ENCODE data around the gene ADAMTSL1.

Gene ADAMTSL1

GRCh38 chr9:18743971-18744370 lies 270.0 kb downstream of the ADAMTSL1 start:
- no peak for DNase-seq

DNA sequence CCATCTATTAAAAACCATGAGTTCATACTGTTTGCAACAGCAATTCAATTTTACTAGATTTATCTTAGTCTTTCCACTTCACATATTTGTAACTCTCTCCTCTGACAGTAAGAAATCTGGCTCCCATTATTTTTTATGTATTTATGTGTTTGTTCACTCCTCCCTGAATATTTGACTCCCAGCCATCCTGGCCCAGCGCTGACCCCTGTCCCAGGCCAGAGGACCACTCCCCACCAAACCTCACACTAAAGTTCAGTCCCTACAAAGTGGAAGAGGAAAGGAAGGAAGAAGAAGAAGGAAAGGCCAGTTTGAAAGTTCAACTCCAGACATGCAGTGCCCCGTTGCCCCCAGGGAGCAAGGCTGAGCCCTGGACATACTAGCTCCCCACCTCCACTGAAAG lies 271.8 kb downstream of the ADAMTSL1 start:
- no peak for DNase-seq

DNA sequence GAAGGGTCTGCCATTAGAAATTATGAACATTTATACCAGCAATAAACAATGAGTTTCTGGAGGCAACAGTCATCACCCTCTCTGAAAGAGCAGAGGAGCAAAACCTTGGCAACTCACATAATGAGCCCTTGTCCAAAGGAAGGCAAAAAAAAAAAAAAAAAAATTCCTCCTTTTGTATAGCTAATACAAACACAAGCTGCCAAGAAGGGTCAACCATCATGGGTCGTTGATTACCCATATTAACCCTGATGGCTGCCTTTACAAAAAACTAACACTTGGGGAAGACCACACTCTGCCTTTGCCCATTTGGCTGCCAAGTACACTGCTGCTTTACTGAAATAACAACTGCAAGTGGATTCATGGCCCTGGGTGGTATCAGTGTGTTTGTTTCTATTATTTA lies 272.7 kb downstream of the ADAMTSL1 start:
- no peak for DNase-seq

DNA sequence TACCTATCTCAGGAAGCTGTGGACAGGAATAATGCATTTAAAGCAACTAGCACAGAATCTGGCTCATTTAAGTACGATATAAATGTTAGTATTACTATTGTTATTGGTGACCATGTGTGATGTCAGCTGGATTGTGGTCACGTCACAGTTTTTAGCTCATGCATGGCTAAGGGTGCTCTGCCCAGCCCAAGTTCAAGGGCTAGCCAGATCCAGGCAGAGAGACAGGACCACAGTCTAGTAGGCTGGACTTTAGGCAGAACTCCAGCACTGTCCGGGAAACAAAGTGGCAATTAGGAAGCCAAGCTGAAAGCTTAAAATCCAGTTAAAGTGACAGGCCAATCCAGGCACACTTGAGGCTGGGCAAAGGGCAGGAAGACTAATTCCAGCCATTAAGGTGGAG lies 273.6 kb downstream of the ADAMTSL1 start:
- no peak for DNase-seq

DNA sequence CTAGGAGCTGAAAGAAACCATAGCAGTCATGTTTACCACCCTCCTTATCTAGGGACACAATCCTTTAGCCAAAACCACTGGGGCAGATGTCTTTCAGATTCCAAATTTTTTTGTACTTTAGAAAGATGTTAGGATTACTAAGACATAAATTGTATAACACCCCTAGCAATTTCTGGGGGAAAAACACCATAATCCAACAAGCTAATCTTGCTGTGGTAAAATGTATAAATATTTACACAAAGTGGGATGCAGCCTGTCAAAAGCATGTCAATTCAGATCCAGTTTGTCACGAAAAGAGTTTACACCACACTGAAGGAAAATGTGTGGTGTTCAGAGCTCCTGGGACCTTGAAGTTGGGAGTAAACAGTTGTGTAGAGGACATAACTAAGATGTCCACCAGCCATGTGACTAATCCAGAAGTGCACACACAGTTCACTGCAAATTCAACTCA lies 274.3 kb downstream of the ADAMTSL1 start:
- DNase-seq, result no peak

DNA sequence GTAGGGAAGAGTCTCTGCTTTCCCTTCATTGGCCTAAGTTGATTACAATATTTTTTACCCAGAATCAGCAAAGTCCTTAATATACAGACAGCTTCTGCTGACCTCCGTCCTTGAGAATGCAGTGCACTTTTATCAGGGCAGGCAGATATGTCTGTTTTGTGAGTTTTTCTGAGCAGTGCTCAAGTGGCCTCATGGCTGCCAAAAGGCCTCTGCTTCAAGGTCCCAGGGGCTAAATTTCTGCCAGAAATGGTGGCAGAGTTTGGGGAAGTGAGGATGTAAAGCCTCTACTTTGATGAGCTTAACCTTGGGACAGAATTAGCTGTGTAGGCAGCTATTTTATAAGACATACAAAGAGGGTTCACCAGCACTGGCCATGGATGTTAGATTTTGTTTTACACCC lies 275.8 kb downstream of the ADAMTSL1 start:
- no peak for DNase-seq

GRCh38 chr9:18753904-18754303 lies 280.0 kb downstream of the ADAMTSL1 start:
- DNase-seq, result no peak

DNA sequence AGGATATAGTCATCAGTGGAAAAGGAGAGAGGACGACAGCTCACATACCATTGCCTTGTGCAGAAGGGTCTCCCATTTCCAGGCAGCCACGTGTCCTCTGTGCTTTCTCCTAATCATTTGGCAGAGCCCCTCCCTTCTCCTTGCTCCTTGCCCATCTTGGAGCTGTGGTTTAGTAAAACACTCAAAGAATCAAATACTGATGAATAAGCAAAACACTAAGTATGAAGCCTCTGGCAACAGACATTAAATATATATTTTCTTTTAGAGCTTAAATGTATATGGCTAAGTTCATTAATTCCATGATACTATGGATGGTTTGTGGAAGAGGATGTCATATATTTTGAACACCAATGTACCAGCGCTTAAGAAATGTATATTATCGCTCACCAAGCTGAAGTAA lies 280.6 kb downstream of the ADAMTSL1 start:
- no peak for DNase-seq

- DNase-seq, result no peak
Measured at GRCh38 chr9:18755263-18755662, 281.3 kb downstream of the ADAMTSL1 start.

- DNase-seq, result no peak
Measured at GRCh38 chr9:18756712-18757125, 282.8 kb downstream of the ADAMTSL1 start.

DNA sequence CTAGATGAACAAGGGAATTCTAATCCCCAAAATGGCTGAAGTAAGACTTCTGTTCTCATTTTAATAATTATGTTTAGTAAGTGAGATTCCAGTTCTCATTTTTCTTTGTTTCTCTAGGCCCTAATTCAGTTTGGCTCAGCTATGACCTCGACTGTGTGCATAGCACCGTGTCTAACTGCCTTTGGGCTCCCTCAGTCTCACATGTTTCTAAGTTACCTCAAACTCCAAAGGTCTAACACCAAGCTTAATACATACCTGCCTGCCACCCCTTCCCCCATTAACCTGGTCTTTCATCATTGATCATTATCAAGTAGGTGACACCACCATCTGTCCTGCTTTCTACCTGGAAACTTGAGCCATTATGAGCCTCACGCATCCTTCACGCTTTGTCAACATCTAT lies 285.9 kb downstream of the ADAMTSL1 start:
- no peak for DNase-seq

DNA sequence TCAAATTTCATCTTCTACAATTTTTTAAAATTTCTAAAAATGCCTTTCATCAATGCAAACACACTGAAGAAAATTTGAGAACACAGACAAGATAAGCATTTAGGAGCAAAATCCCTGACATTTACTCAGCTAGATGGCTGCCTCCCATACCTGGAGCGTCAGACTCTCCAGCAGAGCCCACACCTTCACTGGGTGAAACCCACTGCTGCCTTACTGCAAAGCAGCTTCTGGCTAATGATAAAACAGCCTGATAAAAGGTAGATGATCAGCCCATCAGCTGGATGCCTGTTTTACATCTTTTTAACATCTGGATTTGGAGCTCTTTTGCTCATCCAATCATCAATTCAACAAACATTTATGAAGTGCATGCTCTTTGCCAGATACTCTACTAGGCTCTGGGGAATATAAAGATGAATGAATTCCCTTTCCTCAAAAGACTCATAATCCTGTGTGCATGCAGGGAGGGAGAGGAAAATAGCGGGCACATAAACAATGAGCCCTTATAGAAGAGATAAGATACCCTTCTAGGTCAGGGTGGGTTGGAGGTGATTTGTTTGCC lies 287.9 kb downstream of the ADAMTSL1 start:
- DNase-seq, result no peak

GRCh38 chr9:18766989-18767550 lies 293.1 kb downstream of the ADAMTSL1 start:
- DNase-seq, result no peak

- no peak for DNase-seq
Measured at GRCh38 chr9:18768951-18769622, 295.1 kb downstream of the ADAMTSL1 start.

- DNase-seq, result no peak
Measured at GRCh38 chr9:18770131-18770908, 296.4 kb downstream of the ADAMTSL1 start.

DNA sequence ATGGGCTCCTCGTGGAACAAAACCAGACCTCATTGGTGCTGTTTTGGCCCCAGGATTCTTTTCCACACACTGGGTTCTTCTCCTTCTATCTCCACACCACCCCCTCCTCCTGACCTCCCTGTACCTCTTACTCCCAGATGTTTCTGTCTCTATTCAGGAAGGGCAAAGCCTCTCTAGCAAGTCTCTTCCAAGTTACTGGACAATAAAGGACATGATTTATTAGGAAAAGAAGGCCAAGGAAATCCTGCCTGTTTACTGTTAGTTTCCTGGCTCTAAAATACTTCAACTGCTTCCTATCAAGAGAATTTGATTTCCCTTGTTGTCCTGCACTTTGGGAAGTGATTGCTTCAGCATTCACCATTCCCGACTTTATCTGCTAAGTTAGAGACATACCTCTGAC lies 297.1 kb downstream of the ADAMTSL1 start:
- no peak for DNase-seq

- DNase-seq, result no peak
Measured at GRCh38 chr9:18771763-18772162, 297.8 kb downstream of the ADAMTSL1 start.

- no peak for DNase-seq
Measured at GRCh38 chr9:18775241-18775640, 301.3 kb downstream of the ADAMTSL1 start.

DNA sequence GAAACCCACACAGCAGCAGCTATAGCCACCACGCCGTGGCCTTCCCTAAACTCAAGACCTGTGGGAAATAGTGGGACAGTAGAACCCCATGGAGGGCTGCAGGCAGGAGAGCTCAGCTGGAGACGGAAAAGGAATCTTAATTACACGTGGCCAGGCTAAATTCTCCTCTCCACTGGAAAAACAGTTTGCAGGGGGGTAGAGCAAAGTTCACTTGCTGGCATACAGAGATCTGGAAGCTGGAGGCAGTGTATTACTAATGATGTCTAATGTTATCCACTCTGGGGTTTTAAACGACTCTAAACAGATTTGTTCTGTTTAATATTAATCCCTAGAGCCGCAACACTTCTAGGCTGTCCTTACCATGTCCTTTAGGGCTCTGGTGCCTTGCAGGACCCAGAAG lies 302.0 kb downstream of the ADAMTSL1 start:
- DNase-seq, result no peak

DNA sequence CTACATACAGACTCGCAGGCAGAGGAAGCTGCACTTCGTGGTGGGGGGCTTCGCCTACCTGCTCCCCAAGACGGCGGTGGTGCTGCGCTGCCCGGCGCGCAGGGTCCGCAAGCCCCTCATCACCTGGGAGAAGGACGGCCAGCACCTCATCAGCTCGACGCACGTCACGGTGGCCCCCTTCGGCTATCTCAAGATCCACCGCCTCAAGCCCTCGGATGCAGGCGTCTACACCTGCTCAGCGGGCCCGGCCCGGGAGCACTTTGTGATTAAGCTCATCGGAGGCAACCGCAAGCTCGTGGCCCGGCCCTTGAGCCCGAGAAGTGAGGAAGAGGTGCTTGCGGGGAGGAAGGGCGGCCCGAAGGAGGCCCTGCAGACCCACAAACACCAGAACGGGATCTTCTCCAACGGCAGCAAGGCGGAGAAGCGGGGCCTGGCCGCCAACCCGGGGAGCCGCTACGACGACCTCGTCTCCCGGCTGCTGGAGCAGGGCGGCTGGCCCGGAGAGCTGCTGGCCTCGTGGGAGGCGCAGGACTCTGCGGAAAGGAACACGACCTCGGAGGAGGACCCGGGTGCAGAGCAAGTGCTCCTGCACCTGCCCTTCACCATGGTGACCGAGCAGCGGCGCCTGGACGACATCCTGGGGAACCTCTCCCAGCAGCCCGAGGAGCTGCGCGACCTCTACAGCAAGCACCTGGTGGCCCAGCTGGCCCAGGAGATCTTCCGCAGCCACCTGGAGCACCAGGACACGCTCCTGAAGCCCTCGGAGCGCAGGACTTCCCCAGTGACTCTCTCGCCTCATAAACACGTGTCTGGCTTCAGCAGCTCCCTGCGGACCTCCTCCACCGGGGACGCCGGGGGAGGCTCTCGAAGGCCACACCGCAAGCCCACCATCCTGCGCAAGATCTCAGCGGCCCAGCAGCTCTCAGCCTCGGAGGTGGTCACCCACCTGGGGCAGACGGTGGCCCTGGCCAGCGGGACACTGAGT lies 303.2 kb downstream of the ADAMTSL1 start:
- DNase-seq, result no peak

- no peak for DNase-seq
Measured at GRCh38 chr9:18778147-18778546, 304.2 kb downstream of the ADAMTSL1 start.

DNA sequence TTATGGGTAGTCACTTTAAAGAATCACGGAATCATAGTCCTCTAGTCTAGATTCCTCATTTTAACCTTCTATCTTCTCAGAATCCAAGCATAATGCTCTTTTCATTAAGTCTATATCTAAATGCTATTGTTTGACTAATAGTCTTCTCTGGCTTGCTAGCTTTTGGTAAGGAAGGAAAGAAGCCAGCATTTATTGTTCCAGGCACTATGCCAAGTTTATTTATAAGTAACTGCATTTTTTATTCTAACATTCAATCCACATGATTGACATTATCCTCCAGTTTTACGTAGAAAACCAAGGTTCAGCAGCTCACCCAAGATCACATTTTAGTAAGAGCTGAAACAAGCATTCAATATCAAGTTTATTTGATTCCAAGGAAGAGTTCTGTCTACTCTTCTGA lies 304.9 kb downstream of the ADAMTSL1 start:
- no peak for DNase-seq

DNA sequence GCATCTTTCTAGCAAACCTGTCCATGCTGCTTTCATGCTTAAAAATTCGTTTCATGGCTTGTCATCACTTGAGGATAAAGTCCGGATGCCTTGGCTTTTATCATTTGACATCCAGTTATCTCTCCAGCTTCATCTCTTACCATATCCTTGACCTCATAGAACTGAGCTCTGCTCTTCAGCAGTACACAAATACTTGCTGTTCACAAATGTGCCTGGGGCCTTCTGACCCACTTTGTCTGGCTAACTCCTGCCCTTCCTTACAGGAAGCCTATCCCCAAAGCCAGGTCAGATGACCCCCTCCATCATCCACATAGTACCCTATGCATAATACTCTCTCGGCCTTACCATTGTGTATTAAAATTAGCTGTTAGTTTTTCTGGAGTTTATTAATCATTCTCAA lies 310.0 kb downstream of the ADAMTSL1 start:
- DNase-seq, result no peak

All from MV-4-11 (cell line).